Fibroblast of lung (primary cell): ENCODE results near the gene CCNJL. TPM values are rescaled to one million over a fixed set of nuclear protein-coding genes. Genes with fewer than 3 reads are reported as not detected.

Experiments used
- DNase-seq, 2 donors: peaks; one replicate each; pipeline versions ENCODE4 v3.0.0 to v3.0.0-alpha.2; 2010; ENCODE audit warnings: low read depth in 2 of 2
- H2AFZ ChIP-seq: 2 replicates; pipeline ENCODE4 v1.5.1; 2012; ENCODE audit warnings: low read length, control low read depth, inconsistent platforms
- H3K27ac ChIP-seq: 2 replicates; pipeline ENCODE4 v1.5.1; 2011; ENCODE audit warnings: low read length, control low read depth; ENCODE audit not compliant: insufficient read depth
- H3K27me3 ChIP-seq: 2 replicates; pipeline ENCODE4 v1.5.1; 2011; ENCODE audit warnings: mild to moderate bottlenecking, low read length; ENCODE audit not compliant: control insufficient read depth, insufficient read depth
- H3K36me3 ChIP-seq: 2 replicates; pipeline ENCODE4 v1.5.1; 2011; ENCODE audit warnings: low read length; ENCODE audit not compliant: control insufficient read depth, insufficient read depth
- H3K4me1 ChIP-seq: 2 replicates; pipeline ENCODE4 v1.5.1; 2011; ENCODE audit warnings: low read length; ENCODE audit not compliant: control insufficient read depth, insufficient read depth; ENCODE audit errors: extremely low read depth
- H3K4me2 ChIP-seq: 2 replicates; pipeline ENCODE4 v1.5.1; 2011; ENCODE audit warnings: low read length, control low read depth; ENCODE audit not compliant: insufficient read depth; ENCODE audit errors: extremely low read depth
- H3K4me3 ChIP-seq, 4 experiments: fragments of 200-600 bp in 1 of 4; sonication (generic) in 1 of 4; replicated peaks in 1 of 4; 2 replicates each; pipeline ENCODE4 v1.5.1; 2011 to 2016; ENCODE audit warnings: low read length in 4 of 4, low read depth in 3 of 4, mild to moderate bottlenecking in 3 of 4, control low read depth in 2 of 4, inconsistent platforms in 1 of 4, mixed read lengths in 1 of 4; ENCODE audit not compliant: insufficient read depth in 1 of 4; ENCODE audit errors: control extremely low read depth in 1 of 4
- H3K79me2 ChIP-seq: 2 replicates; pipeline ENCODE4 v1.5.1; 2012; ENCODE audit warnings: mild to moderate bottlenecking, low read length, inconsistent platforms; ENCODE audit not compliant: control insufficient read depth, insufficient read depth
- H3K9ac ChIP-seq: 2 replicates; pipeline ENCODE4 v1.5.1; 2011; ENCODE audit warnings: mild to moderate bottlenecking, low read length, control low read depth; ENCODE audit not compliant: insufficient read depth
- H3K9me3 ChIP-seq: 2 replicates; pipeline ENCODE4 v1.5.1; 2012; ENCODE audit warnings: low read depth, low read length; ENCODE audit not compliant: control insufficient read depth, insufficient read depth
- H4K20me1 ChIP-seq: 2 replicates; pipeline ENCODE4 v1.5.1; 2011; ENCODE audit warnings: low read length; ENCODE audit not compliant: control insufficient read depth, insufficient read depth; ENCODE audit errors: extremely low read depth
- CTCF ChIP-seq, 2 donors: IDR thresholded peaks in 1 of 2; conservative IDR thresholded peaks in 1 of 2; 1 replicate in 1 of 2; 2 replicates in 1 of 2; pipeline ENCODE4 v1.5.1; 2011 to 2012; ENCODE audit warnings: low read length in 2 of 2, control low read depth in 1 of 2, inconsistent platforms in 1 of 2, low read depth in 1 of 2, mild to moderate bottlenecking in 1 of 2
- EZH2 ChIP-seq: IDR thresholded peaks from 2 replicates; pipeline ENCODE4 v1.5.1; 2012; ENCODE audit warnings: low read length, control low read depth, mild to moderate bottlenecking; ENCODE audit errors: missing control alignments
- polyA plus RNA-seq, 2 donors: library from polyadenylated mRNA; depleted of rRNA in 1 of 2; stranded (reverse) in 1 of 2; unstranded in 1 of 2; fragments of >200 nt; gene quantifications; 2 replicates each; pipeline ENCODE4 v1.2.1, GENCODE V29; 2011 to 2012; ENCODE audit warnings: missing spikeins in 1 of 2
- total RNA-seq: library from RNA; depleted of rRNA; stranded (reverse); fragments of >200 nt; gene quantifications from 2 replicates; pipeline ENCODE4 v1.2.1, GENCODE V29; 2014

Gene CCNJL
- total and polyA plus RNA-seq, 2 donors (not counting 1 experiment from before 2014, with no cell fraction given), result 0.73 TPM; not detected in 1

GRCh38 chr5:160310552-160311295 is 1.6 kb downstream of the CCNJL start:
- no peak overlapping the region for H3K27ac ChIP-seq
- H3K36me3 ChIP-seq, result no peaks in the 10 kb centered on the region
- H3K4me1 ChIP-seq, result no peaks in the 10 kb centered on the region
- H3K9ac ChIP-seq, result no peak overlapping the region
- H3K4me2 ChIP-seq, result no peak overlapping the region
- no peaks in the 10 kb centered on the region for H3K79me2 ChIP-seq
- H2AFZ ChIP-seq, result no peak overlapping the region
- H4K20me1 ChIP-seq, result no peaks in the 10 kb centered on the region
- no peak for DNase-seq
- H3K4me3 ChIP-seq, result no peak overlapping the region
- no peaks in the 10 kb centered on the region for H3K9me3 ChIP-seq
- TF ChIP-seq CTCF (conservative IDR thresholded peaks at IDR 0.05 in 1 of 2, IDR thresholded peaks at IDR 0.05 in 1 of 2; ENCODE audit: low read depth in 1 of 2, low read length in 2 of 2) (no peak), EZH2 (no peak)
- H3K27me3 ChIP-seq, result peaks cover 11% of the 10 kb centered on the region

- no peak overlapping the region for H3K4me2 ChIP-seq
- no peaks in the 10 kb centered on the region for H3K79me2 ChIP-seq
- H3K4me3 ChIP-seq, result no peak overlapping the region
- H3K9me3 ChIP-seq, result no peaks in the 10 kb centered on the region
- no peak overlapping the region for H3K27ac ChIP-seq
- no peak overlapping the region for H3K9ac ChIP-seq
- no peaks in the 10 kb centered on the region for H3K36me3 ChIP-seq
- TF ChIP-seq EZH2 (no peak), CTCF (conservative IDR thresholded peaks at IDR 0.05 in 1 of 2, IDR thresholded peaks at IDR 0.05 in 1 of 2; ENCODE audit: low read depth in 1 of 2, low read length in 2 of 2) (no peak)
- no peaks in the 10 kb centered on the region for H4K20me1 ChIP-seq
- no peak overlapping the region for H2AFZ ChIP-seq
- no peak for DNase-seq
- no peaks in the 10 kb centered on the region for H3K4me1 ChIP-seq
- peaks cover 11% of the 10 kb centered on the region for H3K27me3 ChIP-seq
Observed at GRCh38 chr5:160310140-160310539, 2.2 kb downstream of the CCNJL start.

GRCh38 chr5:160306696-160307095 is 5.7 kb downstream of the CCNJL start:
- no peaks in the 10 kb centered on the region for H4K20me1 ChIP-seq
- no peak overlapping the region for H3K4me2 ChIP-seq
- H3K4me3 ChIP-seq, result no peak overlapping the region
- no peaks in the 10 kb centered on the region for H3K9me3 ChIP-seq
- H3K27me3 ChIP-seq, result peaks cover 8% of the 10 kb centered on the region
- H3K9ac ChIP-seq, result no peak overlapping the region
- TF ChIP-seq CTCF (conservative IDR thresholded peaks at IDR 0.05 in 1 of 2, IDR thresholded peaks at IDR 0.05 in 1 of 2; ENCODE audit: low read depth in 1 of 2, low read length in 2 of 2) (no peak), EZH2 (no peak)
- H3K79me2 ChIP-seq, result no peaks in the 10 kb centered on the region
- H2AFZ ChIP-seq, result no peak overlapping the region
- no peak overlapping the region for H3K27ac ChIP-seq
- H3K36me3 ChIP-seq, result no peaks in the 10 kb centered on the region
- no peaks in the 10 kb centered on the region for H3K4me1 ChIP-seq
- DNase-seq, result no peak
